HG03565 (cell line): ENCODE data around the gene NPAS2.

ENCODE experiments used
- ATAC-seq: cut with Tn5 transposase; IDR thresholded peaks from one replicate; pipeline ENCODE4 v1.9.1; 2021; ENCODE audit warnings: mild to moderate bottlenecking, moderate library complexity; ENCODE audit not compliant: unreplicated experiment

NPAS2 gene

GRCh38 chr2:101004620-101005325, 184.8 kb downstream of the NPAS2 start:
- ATAC-seq: no peak

GRCh38 chr2:101006065-101006715, 186.3 kb downstream of the NPAS2 start:
- no peak for ATAC-seq

DNA sequence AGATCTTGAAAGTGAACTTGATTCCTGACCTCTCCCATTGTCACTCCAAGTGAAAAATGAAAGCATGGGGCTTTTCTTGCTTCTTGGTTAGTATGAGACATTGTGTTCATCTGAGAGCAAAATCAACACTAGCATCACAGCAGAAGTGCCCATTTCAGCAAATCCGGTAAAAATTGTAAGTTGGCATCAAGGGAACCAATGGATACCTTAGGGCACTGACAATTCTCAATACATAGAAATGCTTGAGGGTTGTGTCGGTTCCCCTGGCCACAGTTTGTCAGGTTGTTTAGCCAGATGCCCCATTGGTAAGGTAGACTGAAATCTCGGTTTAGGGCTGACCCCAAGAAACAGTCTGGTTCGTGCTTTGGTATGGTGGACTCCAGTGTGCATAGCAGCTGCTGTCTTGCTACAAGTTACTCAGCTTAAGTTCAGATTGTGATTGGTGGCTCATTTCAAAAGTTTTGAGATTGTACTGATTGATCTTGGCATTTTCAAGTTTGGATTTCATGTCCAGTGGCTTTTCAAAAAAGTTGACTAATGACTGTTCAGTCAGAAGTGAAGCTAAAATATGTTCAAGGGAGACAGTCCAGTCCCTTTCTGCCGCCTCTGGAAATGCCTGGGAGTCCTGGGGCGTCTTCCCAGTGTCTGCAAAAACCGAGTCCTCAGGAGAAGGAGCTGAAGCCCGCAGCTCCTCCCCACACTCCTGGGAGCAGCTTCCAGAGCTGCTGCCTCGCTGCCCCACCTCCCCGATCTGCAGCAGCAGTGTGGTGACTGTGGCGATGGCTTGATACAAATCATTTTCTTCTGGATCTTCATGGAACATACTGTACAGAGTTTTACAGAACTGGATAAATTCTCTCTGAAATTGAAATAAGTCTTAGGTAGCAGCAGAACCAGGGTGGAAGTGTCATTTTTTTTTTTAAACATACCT, 187.7 kb downstream of the NPAS2 start:
- no peak for ATAC-seq

GRCh38 chr2:101011152-101011551, 191.2 kb downstream of the NPAS2 start:
- no peak for ATAC-seq

- ATAC-seq: peak; percentile 90
These were observed 192.2 kb downstream of the NPAS2 start for GRCh38 chr2:101012054-101012705.

- ATAC-seq: no peak
These were observed 192.8 kb downstream of the NPAS2 start for GRCh38 chr2:101012706-101013181.

DNA sequence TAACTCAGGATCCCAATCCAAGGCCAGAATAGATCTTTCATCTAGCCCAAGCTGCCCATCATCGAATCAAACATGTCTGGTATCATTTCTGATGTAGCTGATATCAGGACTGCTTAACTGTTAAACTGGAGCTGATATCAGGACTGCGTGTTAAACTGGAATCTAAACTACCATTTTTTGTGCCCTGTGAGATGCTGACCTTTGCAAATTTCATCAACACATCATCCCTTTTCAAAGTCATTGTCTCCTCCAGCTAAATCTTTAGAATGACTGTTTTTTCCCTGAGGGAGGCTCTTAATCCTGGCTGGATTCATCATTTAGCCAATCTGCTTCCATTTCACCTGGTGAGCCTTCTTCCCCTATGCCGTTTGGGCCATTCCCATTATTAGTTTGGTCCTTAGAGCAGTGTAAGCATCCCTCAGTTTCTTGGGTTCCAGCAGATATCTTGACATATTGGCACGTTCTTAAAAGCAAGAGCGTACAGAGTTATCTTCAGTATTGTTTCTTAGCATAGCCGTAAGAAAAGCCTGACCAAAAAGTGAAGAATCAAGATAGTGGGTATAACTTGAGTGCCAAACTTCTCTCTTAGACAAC, 194.4 kb downstream of the NPAS2 start:
- no peak for ATAC-seq

DNA sequence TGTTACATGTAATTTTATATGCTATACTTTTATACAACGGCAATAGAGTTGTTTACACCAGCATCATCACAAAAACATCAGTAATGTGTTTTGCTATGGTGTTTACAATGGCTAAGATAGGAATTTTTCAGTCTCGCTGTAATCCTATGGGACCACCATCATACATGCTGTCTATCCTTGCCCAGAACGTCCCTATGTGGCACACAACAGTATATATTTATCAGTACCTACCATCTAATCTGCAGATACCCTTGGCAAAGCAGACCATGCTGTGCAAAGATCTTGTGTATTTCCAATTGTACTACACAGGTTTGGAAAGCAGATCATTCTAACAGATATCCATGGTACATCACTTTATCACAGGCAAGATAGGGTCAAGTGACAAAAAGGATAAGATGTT, 197.4 kb downstream of the NPAS2 start:
- ATAC-seq: no peak

- ATAC-seq: no peak
These were observed 199.0 kb downstream of the NPAS2 start for GRCh38 chr2:101018934-101019333.

- ATAC-seq: no peak
These were observed 202.3 kb downstream of the NPAS2 start for GRCh38 chr2:101022221-101022620.

DNA sequence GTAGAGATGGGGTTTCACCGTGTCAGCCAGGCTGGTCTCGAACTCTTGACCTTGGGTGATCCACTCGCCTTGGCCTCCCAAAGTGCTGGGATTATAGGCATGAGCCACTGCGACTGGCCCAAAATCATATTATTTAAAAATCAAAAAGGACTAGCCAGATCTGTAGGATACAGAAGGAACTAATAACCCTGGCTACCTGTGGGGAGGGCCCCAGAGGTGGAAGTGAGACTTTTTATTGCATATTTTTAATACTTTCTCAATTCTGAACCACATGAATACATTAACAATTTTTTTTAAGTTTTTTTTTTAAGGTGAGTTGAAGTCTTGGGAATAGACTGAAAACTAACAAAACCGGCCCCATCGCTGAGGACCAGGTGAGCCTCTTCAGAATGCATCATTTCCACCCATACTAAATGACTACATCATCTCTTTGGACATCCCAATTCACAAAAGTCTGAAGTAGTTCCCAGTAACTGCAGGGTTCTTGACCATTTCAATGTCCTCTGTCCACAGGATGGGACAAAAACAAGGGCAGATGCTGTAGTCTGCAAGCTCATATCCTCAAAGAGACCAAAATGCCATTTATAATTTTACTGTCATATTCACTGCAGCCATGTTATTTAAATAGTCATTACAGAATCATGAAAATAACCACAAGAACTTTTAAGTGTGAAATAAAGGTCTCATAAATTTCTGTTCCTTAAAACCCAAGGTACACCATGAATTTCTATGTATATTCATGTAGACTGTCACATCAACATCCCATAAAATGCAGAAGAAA, 203.6 kb downstream of the NPAS2 start:
- ATAC-seq: no peak

DNA sequence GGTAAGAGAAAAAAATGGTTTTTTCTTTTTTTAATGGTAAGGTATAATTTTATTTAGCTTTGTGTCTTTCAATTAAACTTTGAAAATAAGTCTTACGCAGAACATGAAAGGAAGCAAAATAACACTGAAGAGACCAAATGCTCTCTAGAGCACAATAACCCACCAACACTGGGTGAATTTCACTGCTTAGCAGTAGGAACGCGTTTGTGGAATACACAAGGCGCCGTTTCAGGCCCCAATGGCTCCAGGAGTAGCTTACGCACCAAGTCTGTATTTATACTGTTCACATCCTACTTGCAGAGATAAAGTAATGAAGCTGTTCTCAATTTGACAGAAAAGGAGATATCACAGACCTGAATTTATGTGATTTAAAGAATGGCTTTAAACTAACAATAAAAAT, 205.6 kb downstream of the NPAS2 start:
- no peak for ATAC-seq

GRCh38 chr2:101026253-101026701, 206.3 kb downstream of the NPAS2 start:
- no peak for ATAC-seq

DNA sequence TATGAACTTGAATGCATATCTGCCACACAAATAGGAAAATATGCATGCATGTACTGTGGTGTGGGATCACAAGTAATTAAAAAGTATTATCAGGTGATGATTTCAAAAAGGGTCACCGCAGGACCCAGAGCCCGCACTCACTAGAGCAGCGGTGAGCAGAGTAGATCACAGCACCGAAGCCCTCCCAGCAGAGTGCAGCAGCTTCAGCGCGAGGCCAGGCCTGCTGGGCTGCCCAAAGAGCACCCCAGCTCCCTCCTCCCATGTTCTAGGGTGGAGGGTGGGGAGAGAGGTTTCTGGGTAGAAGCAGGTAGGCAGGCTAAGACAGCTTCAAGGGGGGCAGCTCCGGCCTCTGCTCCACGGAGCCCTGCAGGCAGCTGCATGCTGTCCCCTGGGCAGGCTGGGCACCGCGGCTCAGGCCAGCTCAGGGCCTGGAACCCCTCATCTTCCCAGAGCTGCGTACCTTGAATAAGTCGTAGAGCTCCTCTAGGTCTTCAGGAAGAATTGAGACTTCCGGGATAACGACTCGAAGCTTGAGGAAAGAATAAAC, 207.1 kb downstream of the NPAS2 start:
- no peak for ATAC-seq

GRCh38 chr2:101027852-101028251, 207.9 kb downstream of the NPAS2 start:
- ATAC-seq: no peak

- ATAC-seq: no peak
These were observed 211.1 kb downstream of the NPAS2 start for GRCh38 chr2:101030866-101031554.

DNA sequence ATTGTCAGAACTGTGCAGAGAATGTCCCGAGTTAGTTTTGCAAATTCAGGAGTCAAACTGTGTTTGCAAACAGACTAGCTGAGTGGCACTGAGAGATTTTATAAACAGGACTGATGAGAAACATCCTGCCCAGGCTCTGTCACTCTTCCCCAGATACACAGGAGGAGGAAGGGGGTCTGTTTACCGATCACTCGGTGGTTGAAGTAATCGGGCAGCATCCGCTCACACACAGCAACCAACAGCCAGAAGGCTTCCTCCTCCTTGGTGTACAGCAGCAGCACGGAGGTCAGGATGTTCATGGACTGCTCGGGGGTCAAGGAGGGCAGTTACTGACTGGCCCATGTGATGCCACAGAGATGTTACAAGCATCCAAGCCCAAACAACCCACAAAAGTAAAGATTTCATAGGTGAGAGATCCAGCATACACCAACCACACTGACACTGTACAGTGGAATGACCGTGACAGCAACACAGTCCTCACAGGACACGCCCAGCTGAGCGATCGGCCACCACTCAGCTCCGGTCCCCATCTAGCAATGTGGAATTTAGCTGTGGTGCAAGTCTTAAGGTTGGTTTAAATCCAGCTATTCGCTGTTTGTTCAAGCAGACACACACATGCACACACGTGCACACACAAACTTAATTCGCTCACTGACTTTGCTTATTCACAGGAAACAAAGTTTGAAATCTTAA, 212.3 kb downstream of the NPAS2 start:
- ATAC-seq: no peak

DNA sequence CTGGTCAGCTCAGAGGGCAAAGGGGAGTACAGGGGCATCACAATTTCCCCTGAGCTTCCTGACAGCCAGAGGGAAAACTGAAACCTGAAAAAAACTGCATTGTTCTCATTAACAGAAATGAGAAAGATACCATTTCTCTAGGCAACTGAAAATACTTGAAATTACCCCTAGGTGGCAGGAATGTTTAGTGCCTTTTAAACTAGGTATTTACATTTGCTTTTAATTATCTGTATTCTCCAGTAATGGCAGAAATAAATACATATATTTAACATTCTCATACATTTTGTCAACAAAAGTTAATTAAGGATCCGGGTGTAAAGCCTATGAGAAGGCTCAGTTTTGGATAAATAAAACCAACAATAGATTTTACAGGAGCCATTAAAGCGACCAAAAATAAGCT, 216.6 kb downstream of the NPAS2 start:
- ATAC-seq: no peak
